Keratinocyte (primary cell): Measurements from ENCODE around the gene RNU6-7. TPM values are rescaled to one million over a fixed set of nuclear protein-coding genes. Genes with fewer than 3 reads are reported as not detected.

Experiments
- DNase-seq: peaks from one replicate; pipeline ENCODE4 v3.0.0-alpha.2; 2011; ENCODE audit warnings: low read depth, missing footprints, low spot score
- FAIRE-seq: peaks from 2 replicates; lab custom pipeline; 2011; peaks lifted over from hg19 to GRCh38; lab: Jason Lieb, UNC
- H2AFZ ChIP-seq: 2 replicates; pipeline ENCODE4 v1.6.0; 2012; ENCODE audit warnings: low read length, control low read depth, inconsistent platforms; ENCODE audit not compliant: control insufficient read depth
- H3K27ac ChIP-seq: 2 replicates; pipeline ENCODE4 v1.5.1; 2011; ENCODE audit warnings: low read length; ENCODE audit not compliant: control insufficient read depth, insufficient read depth
- H3K27me3 ChIP-seq: 3 replicates; pipeline ENCODE4 v1.6.0; 2011; ENCODE audit warnings: low read length; ENCODE audit not compliant: control insufficient read depth, insufficient read depth; ENCODE audit errors: extremely low read depth
- H3K36me3 ChIP-seq, 2 experiments: 2 replicates in 1 of 2; 3 replicates in 1 of 2; pipeline ENCODE4 v1.5.1; 2011; ENCODE audit warnings: low read length in 2 of 2, mild to moderate bottlenecking in 1 of 2; ENCODE audit not compliant: control insufficient read depth in 2 of 2, insufficient read depth in 2 of 2; ENCODE audit errors: extremely low read depth in 1 of 2
- H3K4me1 ChIP-seq: 3 replicates; pipeline ENCODE4 v1.5.1; 2011; ENCODE audit warnings: low read length; ENCODE audit not compliant: control insufficient read depth, insufficient read depth; ENCODE audit errors: extremely low read depth
- H3K4me2 ChIP-seq: 3 replicates; pipeline ENCODE4 v1.6.0; 2011; ENCODE audit warnings: low read depth, low read length; ENCODE audit not compliant: control insufficient read depth, insufficient read depth; ENCODE audit errors: extremely low read depth
- H3K4me3 ChIP-seq, 3 experiments: fragments of 200-600 bp in 1 of 3; sonication (generic) in 1 of 3; 2 replicates in 2 of 3; 3 replicates in 1 of 3; pipeline ENCODE4 v1.5.1; 2011 to 2016; ENCODE audit warnings: low read length in 3 of 3, mild to moderate bottlenecking in 3 of 3, control low read depth in 2 of 3, inconsistent platforms in 1 of 3, low read depth in 1 of 3, mixed read lengths in 1 of 3, mixed run types in 1 of 3, moderate library complexity in 1 of 3; ENCODE audit not compliant: control insufficient read depth in 2 of 3, insufficient read depth in 2 of 3; ENCODE audit errors: extremely low read depth in 1 of 3
- H3K79me2 ChIP-seq: 2 replicates; pipeline ENCODE4 v1.6.0; 2012; ENCODE audit warnings: low read length; ENCODE audit not compliant: control insufficient read depth, insufficient read depth
- H3K9ac ChIP-seq: 3 replicates; pipeline ENCODE4 v1.6.0; 2011; ENCODE audit warnings: low read length; ENCODE audit not compliant: control insufficient read depth, insufficient read depth; ENCODE audit errors: extremely low read depth
- H3K9me1 ChIP-seq: 3 replicates; pipeline ENCODE4 v1.6.0; 2011; ENCODE audit warnings: low read length; ENCODE audit not compliant: control insufficient read depth, insufficient read depth; ENCODE audit errors: extremely low read depth
- H3K9me3 ChIP-seq: 2 replicates; pipeline ENCODE4 v1.5.1; 2012; ENCODE audit warnings: low read depth, low read length; ENCODE audit not compliant: control insufficient read depth
- H4K20me1 ChIP-seq: 3 replicates; pipeline ENCODE4 v1.6.0; 2011; ENCODE audit warnings: low read length; ENCODE audit not compliant: control insufficient read depth, insufficient read depth; ENCODE audit errors: extremely low read depth
- EZH2 ChIP-seq: IDR thresholded peaks from one replicate; pipeline ENCODE4 v1.6.1; 2012; ENCODE audit warnings: inconsistent platforms, mild to moderate bottlenecking, low read length, moderate library complexity
- dilution Hi-C: fragments of 300-500 bp; cut with MboI; formaldehyde crosslinking; loops from one replicate; pipeline ENCODE4 v1.7.0; 2020; ENCODE audit warnings: low sequenced_read_pairs; ENCODE audit not compliant: extremely low pct_ligation_motif_present
- polyA plus RNA-seq, 5 experiments: library from polyadenylated mRNA; depleted of rRNA in 3 of 5; stranded (reverse) in 3 of 5; stranded (forward) in 1 of 5; unstranded in 1 of 5; fragments of >200 nt; gene quantifications; 1 replicate in 1 of 5; 2 replicates in 3 of 5; 3 replicates in 1 of 5; pipeline versions ENCODE4 v1.2.1 to v1.2.3, GENCODE V29; 2011 to 2012; ENCODE audit warnings: missing spikeins in 2 of 5, low read depth in 1 of 5, low replicate concordance in 1 of 5
- TF ChIP-seq, protein P1 (sequence below), 3 experiments: IDR thresholded peaks in 1 of 3; conservative IDR thresholded peaks in 1 of 3; optimal IDR thresholded peaks in 1 of 3; 2 replicates in 2 of 3; 3 replicates in 1 of 3; pipeline versions ENCODE3 to v1.5.1; 2011; ENCODE audit warnings: low read length in 3 of 3, mild to moderate bottlenecking in 3 of 3, moderate library complexity in 2 of 3, control low read depth in 1 of 3, inconsistent platforms in 1 of 3; ENCODE audit not compliant: insufficient read depth in 2 of 3; ENCODE audit errors: extremely low read depth in 1 of 3

Gene RNU6-7
- polyA plus RNA-seq, 1 donor (not counting 4 experiments of a cell fraction or from before 2014, with no cell fraction given) = not detected

DNA sequence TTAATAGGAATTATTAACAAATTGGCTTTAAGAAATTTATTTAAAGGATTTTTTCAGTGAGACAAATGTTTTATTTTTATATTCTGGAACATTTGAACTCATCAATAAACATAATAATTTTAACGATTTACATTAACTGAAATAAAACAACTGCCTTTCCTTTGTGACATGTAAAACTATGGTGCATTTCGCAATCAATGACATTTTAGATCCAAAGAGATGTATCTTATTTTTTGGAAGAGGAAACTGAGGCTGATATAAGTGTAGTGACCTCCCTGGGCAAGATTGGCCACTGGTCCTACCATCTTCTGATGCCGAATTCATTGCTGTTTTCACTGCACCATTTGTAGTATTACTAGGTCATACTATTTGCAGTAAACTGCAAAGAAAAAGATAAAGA, 3.7 kb downstream of the RNU6-7 start:
- no peaks in the 10 kb centered on the region for H3K9me3 ChIP-seq
- TF ChIP-seq EZH2 = no peak
- TF ChIP-seq, protein P1, sequence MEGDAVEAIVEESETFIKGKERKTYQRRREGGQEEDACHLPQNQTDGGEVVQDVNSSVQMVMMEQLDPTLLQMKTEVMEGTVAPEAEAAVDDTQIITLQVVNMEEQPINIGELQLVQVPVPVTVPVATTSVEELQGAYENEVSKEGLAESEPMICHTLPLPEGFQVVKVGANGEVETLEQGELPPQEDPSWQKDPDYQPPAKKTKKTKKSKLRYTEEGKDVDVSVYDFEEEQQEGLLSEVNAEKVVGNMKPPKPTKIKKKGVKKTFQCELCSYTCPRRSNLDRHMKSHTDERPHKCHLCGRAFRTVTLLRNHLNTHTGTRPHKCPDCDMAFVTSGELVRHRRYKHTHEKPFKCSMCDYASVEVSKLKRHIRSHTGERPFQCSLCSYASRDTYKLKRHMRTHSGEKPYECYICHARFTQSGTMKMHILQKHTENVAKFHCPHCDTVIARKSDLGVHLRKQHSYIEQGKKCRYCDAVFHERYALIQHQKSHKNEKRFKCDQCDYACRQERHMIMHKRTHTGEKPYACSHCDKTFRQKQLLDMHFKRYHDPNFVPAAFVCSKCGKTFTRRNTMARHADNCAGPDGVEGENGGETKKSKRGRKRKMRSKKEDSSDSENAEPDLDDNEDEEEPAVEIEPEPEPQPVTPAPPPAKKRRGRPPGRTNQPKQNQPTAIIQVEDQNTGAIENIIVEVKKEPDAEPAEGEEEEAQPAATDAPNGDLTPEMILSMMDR (optimal IDR thresholded peaks at IDR 0.05 in 1 of 3, IDR thresholded peaks at IDR 0.05 in 1 of 3, conservative IDR thresholded peaks at IDR 0.05 in 1 of 3; ENCODE audit: extremely low read depth in 1 of 3, insufficient read depth in 2 of 3, low read length in 3 of 3) = no peak
- H3K4me3 ChIP-seq = no peak overlapping the region
- H3K9ac ChIP-seq = no peak overlapping the region
- no peaks in the 10 kb centered on the region for H4K20me1 ChIP-seq
- dilution Hi-C loops = no loop called here
- no peaks in the 10 kb centered on the region for H3K79me2 ChIP-seq
- no peaks in the 10 kb centered on the region for H3K27me3 ChIP-seq
- no peak overlapping the region for H3K27ac ChIP-seq
- no peak overlapping the region for H3K4me2 ChIP-seq
- DNase-seq (no peak), FAIRE-seq (no peak)
- no peaks in the 10 kb centered on the region for H3K36me3 ChIP-seq
- H3K9me1 ChIP-seq = peaks cover 2% of the 10 kb centered on the region
- H2AFZ ChIP-seq = no peak overlapping the region
- peaks cover 20% of the 10 kb centered on the region for H3K4me1 ChIP-seq

DNA sequence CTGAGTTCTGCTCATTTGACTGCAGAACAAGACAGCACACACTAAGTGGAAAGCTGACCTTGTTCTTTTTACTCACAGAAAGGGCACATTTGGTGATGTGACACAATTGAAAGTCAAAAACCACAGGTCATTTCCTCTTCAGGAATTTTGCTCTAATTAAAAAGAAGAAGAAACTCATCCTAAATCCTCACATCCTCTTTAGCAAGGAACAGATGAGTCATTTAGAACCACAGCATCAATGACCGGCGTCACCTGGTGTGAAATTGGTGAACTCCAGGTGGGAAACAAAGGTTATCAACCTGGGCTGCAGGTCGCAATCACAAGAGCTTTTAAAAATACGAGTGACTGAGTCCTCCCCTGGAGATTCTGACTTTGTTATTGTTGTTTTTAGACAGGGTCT, 4.1 kb downstream of the RNU6-7 start:
- H4K20me1 ChIP-seq = no peaks in the 10 kb centered on the region
- no peak overlapping the region for H3K4me2 ChIP-seq
- H3K4me3 ChIP-seq = no peak overlapping the region
- no peak overlapping the region for H2AFZ ChIP-seq
- no peaks in the 10 kb centered on the region for H3K27me3 ChIP-seq
- H3K9me3 ChIP-seq = no peaks in the 10 kb centered on the region
- TF ChIP-seq EZH2 = no peak
- TF ChIP-seq, protein P1 (optimal IDR thresholded peaks at IDR 0.05 in 1 of 3, IDR thresholded peaks at IDR 0.05 in 1 of 3, conservative IDR thresholded peaks at IDR 0.05 in 1 of 3; ENCODE audit: extremely low read depth in 1 of 3, insufficient read depth in 2 of 3, low read length in 3 of 3) = peak in 1 of 3 experiments; percentile 11
- H3K79me2 ChIP-seq = no peaks in the 10 kb centered on the region
- peaks cover 2% of the 10 kb centered on the region for H3K9me1 ChIP-seq
- H3K36me3 ChIP-seq = no peaks in the 10 kb centered on the region
- FAIRE-seq (no peak), DNase-seq (no peak)
- no peak overlapping the region for H3K27ac ChIP-seq
- H3K9ac ChIP-seq = no peak overlapping the region
- peaks cover 20% of the 10 kb centered on the region for H3K4me1 ChIP-seq
- dilution Hi-C loops = no loop called here
